A549 (cell line): ENCODE measurements around the gene FCHO2. TPM values are rescaled to one million over a fixed set of nuclear protein-coding genes. Genes with fewer than 3 reads are reported as not detected.

Experiments
- ATAC-seq, 2 experiments: fragments of 200-7000 bp in 1 of 2; fragments of >200 bp in 1 of 2; cut with Nextera tagmentation in 1 of 2; cut with Tn5 transposase in 1 of 2; 3 replicates each; pipeline versions ENCODE4 v1.8.0 to v1.9.1; 2018 to 2020; ENCODE audit warnings: mild to moderate bottlenecking in 1 of 2, moderate library complexity in 1 of 2
- CTCF ChIA-PET: fragments of 300-600 bp; sonication (Branson Sonifier 250); formaldehyde crosslinking; extraction: SDS; loops from one replicate; lab custom pipeline; 2021; ENCODE audit warnings: antibody characterized with exemption, inconsistent platforms; lab: Yijun Ruan, JAX
- POLR2A ChIA-PET: fragments of 350-600 bp; formaldehyde crosslinking; extraction: SDS; loops from one replicate; lab custom pipeline; 2021; ENCODE audit warnings: antibody characterized with exemption, inconsistent platforms; lab: Yijun Ruan, JAX
- DNase-seq, 2 experiments: peaks; one replicate each; pipeline versions ENCODE4 v3.0.0 to v3.0.0-alpha.2; 2011 to 2016; ENCODE audit warnings: low read depth in 1 of 2, low spot score in 1 of 2
- FAIRE-seq: peaks from 2 replicates; lab custom pipeline; 2011; peaks lifted over from hg19 to GRCh38; lab: Jason Lieb, UNC
- H3K27ac ChIP-seq, 2 experiments: fragments of >200 bp; sonication (Bioruptor Twin); formaldehyde crosslinking; 3 replicates each; pipeline ENCODE4 v1.5.1; 2016 to 2017
- H3K4me1 ChIP-seq: fragments of >200 bp; sonication (Bioruptor Twin); formaldehyde crosslinking; 3 replicates; pipeline ENCODE4 v1.6.1; 2016
- H3K4me2 ChIP-seq: fragments of >200 bp; sonication (Bioruptor Twin); formaldehyde crosslinking; 3 replicates; pipeline ENCODE4 v1.6.1; 2016
- H3K4me3 ChIP-seq: fragments of >200 bp; sonication (Bioruptor Twin); formaldehyde crosslinking; 3 replicates; pipeline ENCODE4 v1.5.1; 2016
- H3K9me3 ChIP-seq: fragments of >200 bp; sonication (Bioruptor Twin); formaldehyde crosslinking; 3 replicates; pipeline ENCODE4 v1.6.1; 2016
- CBX8 ChIP-seq: fragments of 200-600 bp; sonication (generic); IDR thresholded peaks from 2 replicates; pipeline ENCODE4 v1.6.1; 2016
- CHD2 ChIP-seq: fragments of 150-350 bp; IDR thresholded peaks from 2 replicates; pipeline ENCODE4 v1.6.1; 2014; ENCODE audit warnings: low read length; ENCODE audit not compliant: partially characterized antibody
- E2F6 ChIP-seq: IDR thresholded peaks from 2 replicates; pipeline ENCODE4 v1.6.1; 2012; ENCODE audit warnings: low read depth, borderline replicate concordance
- ELK1 ChIP-seq: fragments of 150-350 bp; IDR thresholded peaks from 2 replicates; pipeline ENCODE4 v1.6.1; 2014; ENCODE audit warnings: low read depth, mild to moderate bottlenecking, low read length
- FOSB ChIP-seq: fragments of 250-450 bp; sonication (Bioruptor Pico); IDR thresholded peaks from 2 replicates; pipeline ENCODE4 v1.5.0; 2020; ENCODE audit warnings: mild to moderate bottlenecking, moderate library complexity
- FOXS1 ChIP-seq: fragments of 250-450 bp; sonication (Bioruptor Pico); IDR thresholded peaks from 2 replicates; pipeline ENCODE4 v1.5.0; 2020; ENCODE audit warnings: mild to moderate bottlenecking, moderate library complexity
- GATA3 ChIP-seq: IDR thresholded peaks from 2 replicates; pipeline ENCODE4 v1.6.1; 2012; ENCODE audit warnings: borderline replicate concordance
- HMGXB4 ChIP-seq: fragments of 250-450 bp; sonication (Bioruptor Pico); IDR thresholded peaks from 2 replicates; pipeline ENCODE4 v1.5.0; 2021; ENCODE audit warnings: mild to moderate bottlenecking, moderate library complexity, borderline replicate concordance
- MAX ChIP-seq: IDR thresholded peaks from 2 replicates; pipeline ENCODE4 v1.6.1; 2012
- MAZ ChIP-seq: fragments of 150-350 bp; IDR thresholded peaks from 2 replicates; pipeline ENCODE4 v1.6.1; 2014; ENCODE audit warnings: antibody characterized with exemption, low read depth, low read length, borderline replicate concordance
- NPAS2 ChIP-seq: fragments of 250-450 bp; sonication (Bioruptor Pico); IDR thresholded peaks from 2 replicates; pipeline ENCODE4 v1.8.0; 2022; ENCODE audit warnings: mild to moderate bottlenecking, moderate library complexity, borderline replicate concordance
- NR3C1 ChIP-seq: fragments of >200 bp; sonication (Bioruptor Twin); formaldehyde crosslinking; IDR thresholded peaks from 3 replicates; pipeline ENCODE4 v1.6.1; 2017
- POLR2A ChIP-seq: IDR thresholded peaks from 2 replicates; pipeline ENCODE4 v1.6.1; 2012; ENCODE audit warnings: mild to moderate bottlenecking, low read length
- RAD21 ChIP-seq, 2 experiments: fragments of >200 bp in 1 of 2; sonication (Bioruptor Twin) in 1 of 2; formaldehyde crosslinking in 1 of 2; IDR thresholded peaks in 1 of 2; conservative IDR thresholded peaks in 1 of 2; 2 replicates in 1 of 2; 3 replicates in 1 of 2; pipeline ENCODE4 v1.6.1; 2012 to 2018; ENCODE audit warnings: inconsistent platforms in 1 of 2
- REST ChIP-seq: fragments of 200-600 bp; sonication (generic); IDR thresholded peaks from 2 replicates; pipeline ENCODE4 v1.6.1; 2016; ENCODE audit warnings: antibody characterized with exemption, mild to moderate bottlenecking, moderate library complexity
- RNF2 ChIP-seq: fragments of 200-600 bp; sonication (generic); IDR thresholded peaks from 2 replicates; pipeline ENCODE4 v1.6.1; 2016; ENCODE audit warnings: low read depth, mild to moderate bottlenecking, antibody characterized with exemption, moderate library complexity, borderline replicate concordance
- SREBF2 ChIP-seq: fragments of 450-650 bp; IDR thresholded peaks from 2 replicates; pipeline ENCODE4 v1.6.1; 2014; ENCODE audit warnings: mild to moderate bottlenecking, moderate library complexity
- TFCP2L1 ChIP-seq: fragments of 250-450 bp; sonication (Bioruptor Pico); IDR thresholded peaks from 2 replicates; pipeline ENCODE4 v1.5.0; 2021; ENCODE audit warnings: mild to moderate bottlenecking
- WGBS: methylation state at CpG from one replicate; pipeline ENCODE4 v1.1.6; 2017; ENCODE audit errors: missing lambda C conversion rate; 5-methylcytosine and 5-hydroxymethylcytosine counted together
- polyA plus RNA-seq, 4 experiments: library from polyadenylated mRNA; depleted of rRNA in 3 of 4; stranded (reverse); fragments of >200 nt; fragmentation: RNase III in 1 of 4; extraction: RNeasy Plus Mini Kit Qiagen cat#74134 plus additional on column Dnase treatment in 1 of 4; gene quantifications; 2 replicates in 3 of 4; 3 replicates in 1 of 4; pipeline ENCODE4 v1.2.3, GENCODE V29; 2011 to 2017

FCHO2 gene
- polyA plus RNA-seq, 2 of the 4 experiments (the other 2 are of a cell fraction): 9.1 to 14.9 TPM

- peak; percentile 47 to 59 for DNase-seq
- ChIA-PET CTCF (interaction anchor here (0.5 to 2.8 kb wide), 17 partner anchors 13 to 615 kb away, joined by 3 to 13 read pairs (median 3); no protein-coding TSS in a partner anchor), POLR2A (interaction anchor here (0.6 to 1.8 kb wide), 9 partner anchors 11 to 492 kb away, joined by 3 to 9 read pairs (median 4); partner anchors contain the start of gene FOXD1)
- ATAC-seq: peak; percentile 59 to 72
- 3% methylated on average over 35 of the region's 51 CpGs for WGBS
- Histone ChIP-seq H3K27ac (peak overlapping the region; percentile 96 to 97), H3K4me3 (peak overlapping the region; percentile 94), H3K4me1 (peaks cover 43% of the 10 kb centered on the region), H3K4me2 (peak overlapping the region; percentile 80), H3K9me3 (no peaks in the 10 kb centered on the region)
- no peak for FAIRE-seq
- TF ChIP-seq NR3C1 (no peak), GATA3 (no peak), POLR2A (peak; percentile 12; the same call in 1 of the 2 replicates)
Measured at GRCh38 chr5:72956324-72957140, 691 bp downstream of the FCHO2 start.

GRCh38 chr5:72957337-72957736 lies 1.5 kb downstream of the FCHO2 start:
- DNase-seq (no peak), FAIRE-seq (no peak), ATAC-seq (no peak)
- Histone ChIP-seq H3K27ac (peak overlapping the region; percentile 96 to 97), H3K4me2 (peak overlapping the region; percentile 80), H3K9me3 (no peaks in the 10 kb centered on the region), H3K4me1 (peaks cover 35% of the 10 kb centered on the region), H3K4me3 (peak overlapping the region; percentile 94)
- ChIA-PET POLR2A (interaction anchor here (0.6 kb wide), 1 partner anchor 10 kb away, joined by 3 read pairs; no protein-coding TSS in a partner anchor), CTCF (interaction anchor here (1.6 to 2.8 kb wide), 3 partner anchors 8 to 493 kb away, joined by 4 to 12 read pairs (median 6); no protein-coding TSS in a partner anchor)
- no peak for TF ChIP-seq NPAS2 (CRISPR knock-in tag)
- 97% methylated on average over 1 of the region's 1 CpG for WGBS

GRCh38 chr5:72959257-72959656 lies 3.4 kb downstream of the FCHO2 start:
- ATAC-seq: no peak
- WGBS: 92% methylated on average over 1 of the region's 1 CpG

More at GRCh38 chr5:72959257-72959656, 3.4 kb downstream of the FCHO2 start:
- FAIRE-seq: no peak
- Histone ChIP-seq H3K4me3 (no peak overlapping the region), H3K4me1 (peaks cover 22% of the 10 kb centered on the region), H3K4me2 (no peak overlapping the region), H3K27ac (no peak overlapping the region), H3K9me3 (no peaks in the 10 kb centered on the region)
- TF ChIP-seq TFCP2L1 (CRISPR knock-in tag): no peak
- TF ChIP-seq MAZ: no peak
- no peak for TF ChIP-seq SREBF2
- no peak for TF ChIP-seq MAX
- no peak for TF ChIP-seq CBX8
- no peak for TF ChIP-seq CHD2
- no peak for TF ChIP-seq HMGXB4 (CRISPR knock-in tag)
- TF ChIP-seq RAD21 (conservative IDR thresholded peaks at IDR 0.05 in 1 of 2, IDR thresholded peaks at IDR 0.05 in 1 of 2): no peak
- TF ChIP-seq RNF2: no peak
- TF ChIP-seq ELK1: no peak
- no peak for TF ChIP-seq NPAS2 (CRISPR knock-in tag)
- no peak for TF ChIP-seq REST
- TF ChIP-seq FOXS1 (CRISPR knock-in tag): no peak
- TF ChIP-seq E2F6: no peak
- no peak for TF ChIP-seq FOSB (CRISPR knock-in tag)
- POLR2A ChIA-PET: no interaction called here
- DNase-seq: no peak
- CTCF ChIA-PET: interaction anchor here (1.7 to 1.8 kb wide), 2 partner anchors 10 to 25 kb away, joined by 3 to 4 read pairs; no protein-coding TSS in a partner anchor
